Femur (tissue), 1 donor: ENCODE measurements around the gene HOXD9.
A peak's percentile ranks its signal among the peaks of the same experiment; 100 is the strongest.

Experiments
- DNase-seq: peaks from one replicate; pipeline ENCODE4 v3.0.0-alpha.2; 2017

Gene HOXD9

DNA sequence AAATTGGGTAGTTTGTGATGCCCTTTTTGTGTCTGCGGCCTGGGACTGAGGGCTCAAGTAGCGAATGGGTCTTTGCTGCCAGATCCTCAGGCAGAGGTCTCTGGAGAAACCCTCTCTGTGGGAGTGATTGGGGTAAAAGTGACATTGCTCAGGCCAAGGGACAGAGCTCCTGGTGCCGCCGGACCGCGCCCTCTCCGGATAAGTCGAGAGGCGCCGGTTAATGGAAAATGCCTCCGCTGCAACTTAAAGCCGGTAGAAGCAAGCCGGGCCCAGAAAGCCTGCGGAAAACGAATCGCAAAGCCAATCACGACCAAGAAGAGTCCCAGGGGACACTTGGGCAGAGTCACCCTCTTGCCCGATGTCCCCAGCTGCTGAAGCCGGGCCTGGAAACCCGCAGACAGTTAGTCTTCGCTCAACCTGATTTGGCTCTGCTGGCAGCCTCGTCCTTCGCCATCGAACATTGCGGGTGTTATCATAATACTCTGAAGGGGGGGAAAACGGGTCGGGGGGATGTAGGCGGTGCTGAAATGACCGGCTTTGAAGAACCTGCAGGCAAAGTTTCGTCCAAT lies 23.3 kb upstream of the HOXD9 start:
- DNase-seq, result no peak

DNA sequence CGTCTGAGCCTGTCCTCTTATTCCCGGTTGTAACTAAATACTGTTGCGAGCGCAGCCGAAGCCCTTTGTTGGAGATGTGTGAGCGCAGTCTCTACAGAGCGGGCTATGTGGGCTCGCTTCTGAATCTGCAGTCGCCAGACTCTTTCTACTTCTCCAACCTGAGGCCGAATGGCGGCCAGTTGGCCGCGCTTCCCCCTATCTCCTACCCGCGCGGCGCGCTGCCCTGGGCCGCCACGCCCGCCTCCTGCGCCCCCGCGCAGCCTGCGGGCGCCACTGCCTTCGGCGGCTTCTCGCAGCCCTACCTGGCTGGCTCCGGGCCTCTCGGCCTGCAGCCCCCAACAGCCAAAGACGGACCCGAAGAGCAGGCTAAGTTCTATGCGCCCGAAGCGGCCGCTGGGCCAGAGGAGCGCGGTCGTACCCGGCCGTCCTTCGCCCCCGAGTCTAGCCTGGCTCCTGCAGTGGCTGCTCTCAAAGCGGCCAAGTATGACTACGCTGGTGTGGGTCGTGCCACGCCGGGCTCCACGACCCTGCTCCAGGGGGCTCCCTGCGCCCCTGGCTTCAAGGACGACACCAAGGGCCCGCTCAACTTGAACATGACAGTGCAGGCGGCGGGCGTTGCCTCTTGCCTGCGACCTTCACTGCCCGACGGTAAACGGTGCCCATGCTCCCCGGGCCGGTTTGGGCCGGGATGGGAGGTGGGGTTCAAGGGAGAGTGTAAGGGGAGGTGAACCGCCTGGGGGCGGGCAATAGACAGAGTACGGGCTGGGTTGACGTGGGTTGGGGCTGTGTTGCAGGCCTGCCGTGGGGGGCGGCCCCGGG lies 22.6 kb upstream of the HOXD9 start, which contains the start of gene HOXD12:
Gene HOXD12, plus strand, starts transcription at position 68 of the 819 bp plus-strand sequence. Its CDS starts 7 bp downstream, at position 75.
- no peak for DNase-seq

DNA sequence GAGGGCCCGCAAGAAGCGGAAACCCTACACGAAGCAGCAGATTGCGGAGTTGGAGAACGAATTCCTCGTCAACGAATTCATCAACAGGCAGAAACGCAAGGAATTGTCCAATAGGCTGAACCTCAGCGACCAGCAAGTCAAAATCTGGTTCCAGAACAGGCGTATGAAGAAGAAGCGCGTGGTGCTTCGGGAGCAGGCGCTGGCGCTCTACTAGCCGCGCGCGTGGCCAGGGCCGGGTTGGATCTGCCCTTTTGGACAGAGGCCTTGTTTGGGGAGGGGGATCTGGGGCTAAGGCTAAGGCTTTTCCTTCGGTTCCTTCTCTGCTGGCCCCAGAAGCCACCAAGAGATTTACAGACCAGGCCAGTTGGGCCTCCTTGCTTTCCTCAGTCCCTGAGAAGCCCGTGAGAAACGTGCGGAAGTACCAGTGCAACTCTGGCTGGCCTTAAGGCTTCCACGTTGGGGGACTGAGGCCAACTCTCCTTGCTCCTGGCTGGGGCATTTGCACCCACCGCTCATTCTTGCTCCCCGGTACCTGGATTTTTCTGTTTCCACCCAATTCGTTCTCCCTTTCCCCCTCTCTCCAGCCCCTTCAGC lies 21.9 kb upstream of the HOXD9 start:
- DNase-seq, result no peak

DNA sequence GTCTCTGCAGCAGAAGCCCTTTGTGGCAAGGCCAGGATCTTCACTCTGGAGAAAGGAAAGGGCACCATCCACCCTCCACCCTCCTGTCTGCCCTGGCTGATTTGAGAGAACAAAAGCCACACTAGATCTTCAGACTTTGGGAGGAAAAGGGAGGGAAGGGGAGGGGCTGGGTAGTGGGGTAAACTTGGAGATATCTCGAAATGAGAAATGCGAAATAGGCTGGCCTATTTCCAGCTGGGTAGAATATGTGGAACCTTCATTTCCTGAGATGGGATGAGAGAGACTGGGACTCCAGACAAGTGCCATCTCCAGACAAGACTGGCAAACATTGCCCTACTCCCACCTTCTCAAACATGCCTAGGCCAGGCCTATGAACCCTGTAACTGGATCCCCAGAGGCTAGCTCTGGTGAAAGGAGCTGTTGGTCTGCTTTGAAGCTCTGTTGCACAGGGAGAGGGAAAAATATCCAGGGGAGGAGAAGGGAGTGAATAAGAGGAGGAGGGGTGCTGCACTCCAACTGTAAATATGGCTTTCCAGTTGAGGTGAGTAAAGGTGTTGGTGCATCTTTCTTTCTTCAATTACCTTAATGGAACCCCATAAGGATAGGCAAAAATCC lies 21.2 kb upstream of the HOXD9 start:
- no peak for DNase-seq

GRCh38 chr2:176101842-176102241 lies 20.7 kb upstream of the HOXD9 start:
- no peak for DNase-seq

GRCh38 chr2:176102309-176102866 lies 20.1 kb upstream of the HOXD9 start:
- no peak for DNase-seq

GRCh38 chr2:176103194-176103593 lies 19.3 kb upstream of the HOXD9 start:
- no peak for DNase-seq

DNA sequence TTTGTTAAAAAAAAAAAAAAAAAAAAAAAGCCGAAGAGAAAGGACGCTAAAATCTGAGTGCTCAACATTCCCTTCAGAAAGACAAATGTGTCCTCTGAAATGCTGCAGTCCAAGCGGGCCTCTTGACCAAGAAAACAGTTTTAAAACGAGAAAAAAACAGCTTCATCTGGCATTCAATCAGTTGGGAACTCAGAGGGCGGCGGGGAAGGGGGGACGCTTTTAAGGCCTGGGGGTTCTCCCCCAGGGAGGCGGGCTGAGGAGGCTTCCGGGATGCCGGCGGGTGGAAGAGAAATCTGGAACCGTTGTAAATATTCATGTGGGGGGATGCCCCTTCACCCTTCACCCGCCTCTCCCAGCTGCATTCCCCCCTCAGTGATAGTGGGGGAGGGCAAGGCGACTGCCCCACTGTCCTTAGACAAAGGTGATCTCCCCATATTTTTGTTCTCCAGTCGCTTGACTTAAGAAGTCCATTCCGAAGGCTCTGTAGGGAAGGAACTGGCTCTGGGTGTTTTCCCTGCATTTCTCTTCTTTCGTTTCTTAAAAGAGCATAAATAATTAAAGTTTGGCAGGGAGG lies 18.7 kb upstream of the HOXD9 start:
- DNase-seq, result no peak

GRCh38 chr2:176104316-176105077 lies 18.0 kb upstream of the HOXD9 start:
- no peak for DNase-seq

DNA sequence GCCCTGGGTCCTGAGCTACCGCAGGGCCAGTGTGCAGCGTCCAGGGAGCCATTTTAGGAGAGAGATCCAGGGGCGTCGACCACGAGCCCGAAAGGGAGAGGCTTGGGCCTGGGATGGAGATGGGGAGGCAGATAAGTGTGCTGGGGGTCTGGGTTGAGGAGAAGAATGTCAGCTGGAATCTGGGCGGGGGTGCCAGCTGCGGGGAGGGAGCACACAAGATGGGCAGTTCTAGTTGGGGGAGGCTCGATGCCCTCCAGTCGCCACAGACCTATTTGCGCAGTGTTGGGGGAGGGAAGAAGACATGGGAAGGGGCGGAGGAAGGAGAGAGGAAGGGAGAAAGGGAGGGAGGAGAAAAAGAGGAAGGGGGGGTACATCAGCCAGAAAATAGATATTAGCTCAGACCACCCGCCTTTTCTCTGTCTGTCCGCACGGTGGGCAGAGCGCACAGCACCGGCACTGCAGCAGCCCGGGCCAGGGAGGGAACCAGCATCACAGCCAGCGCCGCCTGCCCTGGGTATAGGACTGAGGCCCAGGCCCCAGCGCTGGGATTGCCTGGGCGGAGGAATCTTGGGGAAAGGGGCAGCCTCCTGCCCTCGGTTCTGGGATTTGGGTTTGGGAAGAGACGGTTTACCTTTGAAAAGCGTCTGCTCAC lies 17.3 kb upstream of the HOXD9 start:
- DNase-seq, result no peak

GRCh38 chr2:176105730-176106580 lies 16.6 kb upstream of the HOXD9 start:
- no peak for DNase-seq

DNA sequence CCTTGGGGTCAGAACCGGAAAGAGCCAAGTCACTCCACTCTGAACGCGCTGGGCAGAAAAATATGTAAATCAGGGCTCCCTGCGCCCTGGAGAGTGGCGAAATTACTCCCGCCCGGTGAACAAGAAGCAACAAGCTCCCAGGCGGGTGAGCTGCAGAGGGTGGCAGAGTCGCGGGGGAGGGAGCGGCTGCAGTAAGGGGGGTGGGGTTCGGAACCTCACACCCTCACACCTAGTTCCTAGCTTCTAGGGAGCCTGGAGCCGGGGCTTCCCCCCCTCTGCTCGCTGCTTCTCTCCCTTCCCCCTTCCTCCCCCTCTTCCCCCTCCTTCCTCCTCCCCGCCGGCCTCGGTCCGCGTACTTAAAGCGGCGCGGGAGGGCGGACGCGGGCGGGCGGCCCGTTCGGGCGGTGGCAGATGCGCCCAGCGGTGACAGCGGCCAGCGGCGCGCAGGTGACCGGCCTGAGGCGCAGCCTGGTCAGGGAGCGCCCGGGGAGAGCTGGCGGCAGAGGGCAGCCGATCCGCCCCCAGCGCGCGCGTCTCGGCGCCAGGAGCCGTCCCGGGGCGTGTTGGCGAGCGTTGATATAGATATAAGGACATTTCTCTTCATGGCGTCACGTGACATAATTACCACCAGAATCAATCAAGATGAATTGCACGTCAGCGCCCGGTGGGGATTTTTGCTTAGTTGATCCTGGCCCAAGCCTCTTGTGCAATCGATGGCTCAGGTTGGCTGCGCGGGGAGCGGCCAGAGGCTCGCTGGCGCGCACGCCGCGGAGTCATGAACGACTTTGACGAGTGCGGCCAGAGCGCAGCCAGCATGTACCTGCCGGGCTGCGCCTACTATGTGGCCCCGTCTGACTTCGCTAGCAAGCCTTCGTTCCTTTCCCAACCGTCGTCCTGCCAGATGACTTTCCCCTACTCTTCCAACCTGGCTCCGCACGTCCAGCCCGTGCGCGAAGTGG lies 15.7 kb upstream of the HOXD9 start, which contains the start of gene HOXD11:
Gene HOXD11, plus strand, starts transcription at position 700 of the 959 bp plus-strand sequence. Its CDS starts 76 bp downstream, at position 776.
- no peak for DNase-seq

GRCh38 chr2:176107731-176108181 lies 14.8 kb upstream of the HOXD9 start:
- no peak for DNase-seq

DNA sequence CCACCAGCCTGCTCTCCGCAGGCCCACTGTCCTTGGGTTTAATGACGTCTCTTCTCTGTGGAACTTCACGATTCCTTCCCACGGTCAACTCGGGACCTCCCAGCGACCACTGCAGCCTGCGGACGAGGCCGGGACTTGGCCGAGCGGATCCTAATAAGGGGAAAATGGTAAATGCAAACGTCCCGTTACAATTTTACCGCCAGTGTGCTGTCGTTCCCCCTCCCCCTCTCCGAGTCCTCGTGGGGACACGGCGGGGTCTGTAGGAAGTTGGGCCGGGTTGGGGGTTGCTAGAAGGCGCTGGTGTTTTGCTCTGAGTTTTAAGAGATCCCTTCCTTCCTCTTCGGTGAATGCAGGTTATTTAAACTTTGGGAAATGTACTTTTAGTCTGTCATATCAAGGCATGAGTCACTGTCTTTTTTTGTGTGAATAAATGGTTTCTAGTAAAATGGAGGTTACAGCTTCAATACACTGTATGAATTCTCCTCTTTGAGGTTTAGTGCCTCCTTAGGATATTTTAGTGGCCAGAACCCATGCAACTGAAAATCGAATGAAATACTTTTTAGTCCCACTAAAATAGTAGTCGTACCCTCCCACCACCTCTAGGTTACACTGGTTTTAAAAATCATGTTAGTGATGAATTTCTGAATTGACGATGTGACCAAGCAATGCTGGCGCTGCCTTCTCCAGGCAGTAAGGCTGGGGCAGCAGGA lies 13.2 kb upstream of the HOXD9 start:
- no peak for DNase-seq

- no peak for DNase-seq
Measured at GRCh38 chr2:176109946-176110345, 12.6 kb upstream of the HOXD9 start.

DNA sequence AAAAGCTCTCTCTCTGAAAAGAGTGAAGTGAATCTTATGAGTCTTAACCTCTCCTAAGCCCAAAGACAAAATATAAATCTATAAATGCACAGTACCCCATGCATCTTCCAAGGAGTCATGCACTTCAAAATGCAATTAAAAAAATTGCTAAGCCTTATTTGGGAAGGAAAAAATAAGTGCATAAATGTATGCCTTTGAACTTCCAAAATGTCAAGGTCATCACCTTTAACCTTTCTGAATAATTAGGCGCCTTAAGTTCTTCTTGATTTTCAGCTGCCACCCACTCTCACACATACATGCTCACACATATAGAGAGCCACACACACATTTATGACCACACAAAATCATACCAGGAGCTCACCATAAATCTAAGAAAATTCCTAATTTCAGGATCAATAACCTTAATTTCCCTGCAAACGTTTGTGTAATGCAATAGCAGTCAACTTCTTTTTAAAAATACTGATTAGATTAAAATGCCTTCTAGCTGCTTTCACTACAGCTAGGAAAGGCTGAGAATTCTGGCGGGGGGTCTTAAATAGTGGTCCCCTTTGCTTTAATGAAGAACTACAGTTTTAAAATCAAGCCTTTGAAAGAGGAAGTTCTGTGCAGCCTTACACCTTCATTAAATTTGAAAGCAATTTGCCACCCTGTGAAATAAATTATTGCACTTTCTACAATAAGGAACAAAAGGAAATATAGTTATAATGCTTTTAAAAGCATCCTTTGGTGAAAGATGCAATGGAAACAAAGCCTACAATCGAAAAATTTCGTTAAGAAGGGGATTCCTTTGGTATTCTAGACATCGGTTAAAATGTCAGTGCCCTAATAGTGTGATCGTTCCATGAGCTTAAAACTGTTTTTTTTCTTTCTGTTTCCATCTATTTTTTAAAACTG lies 11.9 kb upstream of the HOXD9 start:
- no peak for DNase-seq

DNA sequence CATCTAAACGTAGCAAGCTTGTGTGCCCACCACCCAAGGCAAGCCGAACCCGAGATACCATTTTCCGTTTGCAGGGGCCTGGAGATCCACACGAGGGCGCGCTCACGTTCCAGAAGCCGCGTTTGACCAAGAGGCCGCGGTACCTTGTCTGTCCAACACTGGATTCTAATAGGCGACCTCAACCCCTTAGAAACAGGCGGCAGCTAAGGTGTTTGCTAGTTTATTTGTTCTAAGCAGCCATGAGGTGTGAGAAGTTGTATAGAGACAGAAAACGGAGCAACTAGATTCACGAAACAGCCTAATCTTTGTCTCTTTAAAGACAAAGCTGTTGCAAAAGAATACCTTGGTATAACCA lies 11.2 kb upstream of the HOXD9 start:
- DNase-seq, result peak; percentile 85
